ENCODE measurements around the gene CAV2. TPM values are rescaled to one million over a fixed set of nuclear protein-coding genes. Genes with fewer than 3 reads are reported as not detected.

CAV2 gene
- total RNA-seq, 1 donor from 2014 or later, result not detected

GRCh38 chr7:116522247-116522646 lies 22.7 kb downstream of the CAV2 start:
- intact Hi-C loops (cut with micrococcal nuclease), result loop anchor here (10.0 kb wide), 1 partner anchor 283 kb away; no protein-coding TSS in a partner anchor

GRCh38 chr7:116524221-116524608 lies 24.7 kb downstream of the CAV2 start:
- intact Hi-C loops (cut with micrococcal nuclease), result loop anchor here (10.0 kb wide), 1 partner anchor 281 kb away; no protein-coding TSS in a partner anchor

GRCh38 chr7:116524609-116525297 lies 25.2 kb downstream of the CAV2 start, which contains the start of gene CAV1:
CAV1 (plus strand) TSS chr7:116525036; CDS start chr7:116525063, 27 bp downstream.
- intact Hi-C loops (cut with micrococcal nuclease), result loop anchor here (10.0 kb wide), 1 partner anchor 280 kb away; no protein-coding TSS in a partner anchor

- intact Hi-C loops (cut with micrococcal nuclease), result loop anchor here (10.0 kb wide), 1 partner anchor 279 kb away; no protein-coding TSS in a partner anchor
These were observed 25.9 kb downstream of the CAV2 start for GRCh38 chr7:116525298-116525912.

- intact Hi-C loops (cut with micrococcal nuclease), result loop anchor here (1.0 to 10.0 kb wide), 5 partner anchors 62 to 387 kb away; no protein-coding TSS in a partner anchor
These were observed 26.6 kb downstream of the CAV2 start for GRCh38 chr7:116525913-116526861.

GRCh38 chr7:116526897-116527296 lies 27.4 kb downstream of the CAV2 start:
- intact Hi-C loops (cut with micrococcal nuclease), result loop anchor here (1.0 to 10.0 kb wide), 5 partner anchors 61 to 388 kb away; no protein-coding TSS in a partner anchor

- intact Hi-C loops (cut with micrococcal nuclease), result loop anchor here (2.0 to 10.0 kb wide), 3 partner anchors 277 to 389 kb away; no protein-coding TSS in a partner anchor
These were observed 28.0 kb downstream of the CAV2 start for GRCh38 chr7:116527521-116527920.

GRCh38 chr7:116528008-116528789 lies 28.7 kb downstream of the CAV2 start:
- intact Hi-C loops (cut with micrococcal nuclease), result loop anchor here (10.0 kb wide), 1 partner anchor 277 kb away; no protein-coding TSS in a partner anchor

GRCh38 chr7:116529250-116529649 lies 29.7 kb downstream of the CAV2 start:
- intact Hi-C loops (cut with micrococcal nuclease), result loop anchor here (10.0 kb wide), 1 partner anchor 276 kb away; no protein-coding TSS in a partner anchor

- intact Hi-C loops (cut with micrococcal nuclease), result no loop called here
These were observed 30.7 kb downstream of the CAV2 start for GRCh38 chr7:116530107-116530820.

GRCh38 chr7:116532102-116532688 lies 32.7 kb downstream of the CAV2 start:
- intact Hi-C loops (cut with micrococcal nuclease), result no loop called here

GRCh38 chr7:116534790-116535189 lies 35.3 kb downstream of the CAV2 start:
- intact Hi-C loops (cut with micrococcal nuclease), result no loop called here

- intact Hi-C loops (cut with micrococcal nuclease), result no loop called here
These were observed 35.9 kb downstream of the CAV2 start for GRCh38 chr7:116535416-116535815.

- intact Hi-C loops (cut with micrococcal nuclease), result no loop called here
These were observed 38.6 kb downstream of the CAV2 start for GRCh38 chr7:116538138-116538537.

- intact Hi-C loops (cut with micrococcal nuclease), result no loop called here
These were observed 40.3 kb downstream of the CAV2 start for GRCh38 chr7:116539879-116540278.

- intact Hi-C loops (cut with micrococcal nuclease), result no loop called here
These were observed 41.2 kb downstream of the CAV2 start for GRCh38 chr7:116540743-116541142.

GRCh38 chr7:116541951-116542350 lies 42.4 kb downstream of the CAV2 start:
- intact Hi-C loops (cut with micrococcal nuclease), result no loop called here

GRCh38 chr7:116542618-116543017 lies 43.1 kb downstream of the CAV2 start:
- intact Hi-C loops (cut with micrococcal nuclease), result no loop called here

- intact Hi-C loops (cut with micrococcal nuclease), result no loop called here
These were observed 44.1 kb downstream of the CAV2 start for GRCh38 chr7:116543664-116544063.

Data from T-helper 2 cell treated with Interferon-gamma antibody and Interleukin-4, amounts not matched to agents 100 ng/mL and 5 ng/mL, for 36 hours (primary cell).